Mucosa of descending colon (tissue), 3 donors: ENCODE data around the gene RABEP2. TPM values are rescaled to one million over a fixed set of nuclear protein-coding genes. Genes with fewer than 3 reads are reported as not detected.

Experiments
- ATAC-seq: fragments of 200-7000 bp; cut with Tn5 transposase; one replicate; pipeline ENCODE4 v1.9.1; 2020; ENCODE audit warnings: mild to moderate bottlenecking, moderate library complexity
- DNase-seq, 3 donors: peaks; one replicate each; pipeline ENCODE4 v3.0.0-alpha.2; 2020
- H3K36me3 ChIP-seq: fragments of 200-600 bp; one replicate; pipeline ENCODE4 v1.8.0; 2021; ENCODE audit warnings: low read depth, mild to moderate bottlenecking
- H3K4me1 ChIP-seq: fragments of 200-600 bp; one replicate; pipeline ENCODE4 v1.8.0; 2021; ENCODE audit warnings: low read depth, mild to moderate bottlenecking
- H3K4me3 ChIP-seq: fragments of 200-600 bp; one replicate; pipeline ENCODE4 v1.8.0; 2021; ENCODE audit warnings: mild to moderate bottlenecking
- H3K9me3 ChIP-seq: fragments of 200-600 bp; one replicate; pipeline ENCODE4 v1.8.0; 2021; ENCODE audit warnings: mild to moderate bottlenecking
- CTCF ChIP-seq: fragments of 200-600 bp; IDR thresholded peaks from one replicate; pipeline ENCODE4 v1.8.0; 2022; ENCODE audit warnings: antibody characterized with exemption, mild to moderate bottlenecking
- intact Hi-C, 2 donors: fragments of 100-400 bp; cut with DNase I in 1 of 2; cut with micrococcal nuclease in 1 of 2; formaldehyde crosslinking; loops; one replicate each; pipeline versions ENCODE4 v1.11.0 to v1.11.1; 2022; cut with DNase I, micrococcal nuclease
- total RNA-seq, 3 donors: library from RNA; stranded (reverse); fragmentation: NEBNext Ultra II Directional in 2 of 3; extraction: Animal tissue kit (Norgen Biotek cat#: 25700) in 2 of 3; gene quantifications; one replicate each; pipeline versions ENCODE4 v1.2.1 to v1.2.4, GENCODE V29; 2021 to 2023
- donor health status: DM: no; HTN: no; CAD: no; lungs with moderate emphysema.
- donor health status: DM: no; HTN: no; CAD: no.
- donor health status: DM: no; HTN: yes; CAD: no.

The RABEP2 gene
- total RNA-seq, 3 donors from 2014 or later, result 35.1 to 43.2 (median 35.7) TPM

GRCh38 chr16:28901862-28902261, 23.2 kb downstream of the RABEP2 start:
- Histone ChIP-seq H3K4me3 (no peak overlapping the region), H3K4me1 (no peaks in the 10 kb centered on the region), H3K9me3 (no peaks in the 10 kb centered on the region), H3K36me3 (no peaks in the 10 kb centered on the region)
- no peak for TF ChIP-seq CTCF
- no peak for DNase-seq
- intact Hi-C loops, result no loop called here
- ATAC-seq, result no peak

GRCh38 chr16:28900601-28901000, 24.4 kb downstream of the RABEP2 start:
- ATAC-seq (no peak), DNase-seq (no peak)
- intact Hi-C loops, result no loop called here
- no peak for TF ChIP-seq CTCF
- Histone ChIP-seq H3K4me1 (no peaks in the 10 kb centered on the region), H3K9me3 (no peaks in the 10 kb centered on the region), H3K4me3 (no peak overlapping the region), H3K36me3 (no peaks in the 10 kb centered on the region)

GRCh38 chr16:28899882-28900590, 25.0 kb downstream of the RABEP2 start:
- no peaks in the 10 kb centered on the region for H3K9me3 ChIP-seq
- DNase-seq (no peak), ATAC-seq (no peak)
- no peak for TF ChIP-seq CTCF
- no peak overlapping the region for H3K4me3 ChIP-seq
- no peaks in the 10 kb centered on the region for H3K36me3 ChIP-seq
- intact Hi-C loops, result no loop called here
- H3K4me1 ChIP-seq, result no peaks in the 10 kb centered on the region

GRCh38 chr16:28898942-28899341, 26.1 kb downstream of the RABEP2 start:
- Histone ChIP-seq H3K36me3 (no peaks in the 10 kb centered on the region), H3K4me3 (no peak overlapping the region), H3K9me3 (no peaks in the 10 kb centered on the region), H3K4me1 (no peaks in the 10 kb centered on the region)
- no peak for TF ChIP-seq CTCF
- DNase-seq (no peak), ATAC-seq (no peak)
- intact Hi-C loops, result no loop called here

GRCh38 chr16:28898266-28898665, 26.8 kb downstream of the RABEP2 start:
- no peak overlapping the region for H3K4me3 ChIP-seq
- no peak for TF ChIP-seq CTCF
- ATAC-seq (no peak), DNase-seq (no peak)
- no peaks in the 10 kb centered on the region for H3K4me1 ChIP-seq
- H3K36me3 ChIP-seq, result no peaks in the 10 kb centered on the region
- no peaks in the 10 kb centered on the region for H3K9me3 ChIP-seq
- intact Hi-C loops, result no loop called here

GRCh38 chr16:28897826-28898225, 27.2 kb downstream of the RABEP2 start:
- DNase-seq, result no peak
- Histone ChIP-seq H3K4me1 (no peaks in the 10 kb centered on the region), H3K36me3 (no peaks in the 10 kb centered on the region), H3K9me3 (no peaks in the 10 kb centered on the region), H3K4me3 (no peak overlapping the region)
- intact Hi-C loops, result no loop called here
- ATAC-seq, result no peak
- TF ChIP-seq CTCF, result no peak
